ENCODE data around the gene MAGI2. TPM values are rescaled to one million over a fixed set of nuclear protein-coding genes. Genes with fewer than 3 reads are reported as not detected.
"Not testable (repeated sequence)": the region's sequence is repeated elsewhere in the genome, so short reads cannot be mapped to it uniquely, and the experiment has no call there.

MAGI2 gene
- polyA plus RNA-seq, 2 donors, result 0.67 to 0.79 TPM

DNA sequence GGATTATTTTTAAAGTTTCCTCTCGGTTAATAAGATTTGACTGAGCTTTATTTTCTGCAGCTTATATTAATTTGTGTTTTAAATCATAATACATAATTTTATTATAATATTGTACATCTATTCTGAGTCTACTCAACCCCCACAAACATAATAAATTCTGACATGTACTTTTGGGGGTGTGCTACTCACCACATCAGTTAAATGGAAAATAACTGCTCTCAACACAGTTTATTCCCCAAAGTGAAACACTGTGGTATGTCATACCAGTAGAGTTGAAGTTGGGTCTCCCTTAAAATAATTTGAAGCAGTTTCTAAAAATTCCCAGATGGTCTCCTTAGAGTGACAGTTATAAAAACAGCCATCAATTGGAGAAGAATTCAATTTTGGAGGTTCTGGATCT, 1191.7 kb downstream of the MAGI2 start:
- Histone ChIP-seq H3K36me3 (ENCODE audit: control insufficient read depth in 2 of 2, insufficient read depth in 2 of 2, low read length in 1 of 2) (no peaks in the 10 kb centered on the region), H3K4me1 (ENCODE audit: control insufficient read depth in 2 of 2, insufficient read depth in 2 of 2, low read length in 1 of 2) (no peaks in the 10 kb centered on the region), H3K27me3 (ENCODE audit: control insufficient read depth in 1 of 2, insufficient read depth in 2 of 2, low read length in 2 of 2) (no peaks in the 10 kb centered on the region), H3K27ac (ENCODE audit: low read depth in 2 of 2, low read length in 1 of 2) (no peak overlapping the region), H3K9me3 (ENCODE audit: control insufficient read depth in 2 of 2, insufficient read depth in 1 of 2, low read depth in 1 of 2, low read length in 1 of 2) (no peaks in the 10 kb centered on the region), H3K4me3 (ENCODE audit: low read depth in 1 of 2, low read length in 2 of 2) (no peak overlapping the region)
- 82 to 97% methylated on average over 1 of the region's 1 CpG for WGBS, 2 donors

GRCh38 chr7:78261302-78261701, 1192.2 kb downstream of the MAGI2 start:
- 83 to 84% methylated on average over 2 of the region's 2 CpGs for WGBS, 2 donors

DNA sequence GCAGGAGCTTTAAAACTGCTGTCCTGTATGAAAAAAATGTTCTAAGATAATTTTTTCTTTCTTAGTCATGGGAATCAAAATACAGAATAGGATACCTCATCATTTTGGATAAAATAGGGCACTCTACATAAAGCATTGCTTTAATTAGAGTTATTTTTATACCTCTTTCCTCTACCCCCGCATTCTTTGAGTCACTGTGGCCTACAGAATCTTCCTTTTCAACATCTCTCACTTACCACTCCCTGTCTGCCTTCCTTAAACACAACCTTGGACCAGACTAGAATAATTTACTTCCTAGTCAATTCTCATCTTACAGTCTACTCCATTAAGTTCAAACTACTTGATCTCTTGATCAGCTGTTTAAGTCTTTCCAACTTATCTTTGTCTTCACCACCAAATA, 1192.6 kb downstream of the MAGI2 start:
- Histone ChIP-seq H3K27ac (ENCODE audit: low read depth in 2 of 2, low read length in 1 of 2) (no peak overlapping the region), H3K4me3 (ENCODE audit: low read depth in 1 of 2, low read length in 2 of 2) (no peak overlapping the region), H3K4me1 (ENCODE audit: control insufficient read depth in 2 of 2, insufficient read depth in 2 of 2, low read length in 1 of 2) (no peaks in the 10 kb centered on the region), H3K9me3 (ENCODE audit: control insufficient read depth in 2 of 2, insufficient read depth in 1 of 2, low read depth in 1 of 2, low read length in 1 of 2) (no peaks in the 10 kb centered on the region), H3K36me3 (ENCODE audit: control insufficient read depth in 2 of 2, insufficient read depth in 2 of 2, low read length in 1 of 2) (no peaks in the 10 kb centered on the region), H3K27me3 (ENCODE audit: control insufficient read depth in 1 of 2, insufficient read depth in 2 of 2, low read length in 2 of 2) (no peaks in the 10 kb centered on the region)
- 84 to 86% methylated on average over 1 of the region's 1 CpG for WGBS, 2 donors

More at GRCh38 chr7:78261302-78261701, 1192.2 kb downstream of the MAGI2 start:
- Histone ChIP-seq H3K4me3 (ENCODE audit: low read depth in 1 of 2, low read length in 2 of 2) (no peak overlapping the region), H3K27ac (ENCODE audit: low read depth in 2 of 2, low read length in 1 of 2) (no peak overlapping the region), H3K9me3 (ENCODE audit: control insufficient read depth in 2 of 2, insufficient read depth in 1 of 2, low read depth in 1 of 2, low read length in 1 of 2) (no peaks in the 10 kb centered on the region), H3K27me3 (ENCODE audit: control insufficient read depth in 1 of 2, insufficient read depth in 2 of 2, low read length in 2 of 2) (no peaks in the 10 kb centered on the region), H3K36me3 (ENCODE audit: control insufficient read depth in 2 of 2, insufficient read depth in 2 of 2, low read length in 1 of 2) (no peaks in the 10 kb centered on the region), H3K4me1 (ENCODE audit: control insufficient read depth in 2 of 2, insufficient read depth in 2 of 2, low read length in 1 of 2) (no peaks in the 10 kb centered on the region)

- WGBS, 2 donors, result 73 to 82% methylated on average over 3 of the region's 3 CpGs
Observed at GRCh38 chr7:78254726-78255055, 1198.8 kb downstream of the MAGI2 start.

DNA sequence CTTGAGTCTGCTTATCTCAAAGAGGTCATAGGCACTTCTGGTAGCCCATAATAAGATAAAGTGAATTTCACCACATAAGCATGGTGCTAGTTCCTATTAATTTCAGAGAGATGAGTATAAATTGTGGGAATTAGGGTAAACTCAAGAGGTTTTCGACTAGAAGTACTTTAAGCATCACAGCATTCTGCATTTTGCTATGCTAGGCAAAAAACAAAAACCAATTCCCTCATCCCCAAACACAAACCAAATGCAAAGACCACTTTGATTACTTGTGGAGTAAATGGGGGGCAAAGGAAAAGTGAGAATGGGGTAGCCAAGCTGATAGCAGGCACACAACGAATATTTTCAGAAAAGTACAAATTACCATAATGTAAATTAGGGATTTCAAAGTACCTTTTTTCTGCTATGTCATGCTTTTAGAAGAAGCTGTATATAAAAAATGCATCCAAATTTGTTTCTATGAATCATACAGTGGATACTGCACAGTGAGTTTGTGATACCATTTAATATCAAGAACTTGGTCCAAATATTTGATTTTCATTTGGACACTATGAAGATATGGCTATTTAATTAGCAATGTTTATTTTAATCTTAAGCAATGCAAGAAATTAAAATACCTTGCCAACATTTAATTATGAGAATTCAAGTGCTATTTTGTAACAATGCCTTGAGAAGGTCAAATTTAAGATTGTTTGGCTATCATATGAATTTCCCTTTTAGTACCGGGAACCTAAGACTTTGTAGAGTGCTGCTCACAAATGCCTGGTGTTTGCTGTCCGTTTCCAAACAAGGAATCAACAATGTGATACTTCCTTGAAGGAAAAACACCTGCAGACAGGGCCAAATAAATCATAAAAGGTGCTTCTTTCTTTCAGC, 1199.4 kb downstream of the MAGI2 start:
- Histone ChIP-seq H3K36me3 (ENCODE audit: control insufficient read depth in 2 of 2, insufficient read depth in 2 of 2, low read length in 1 of 2) (no peaks in the 10 kb centered on the region), H3K27ac (ENCODE audit: low read depth in 2 of 2, low read length in 1 of 2) (no peak overlapping the region), H3K27me3 (ENCODE audit: control insufficient read depth in 1 of 2, insufficient read depth in 2 of 2, low read length in 2 of 2) (no peaks in the 10 kb centered on the region), H3K4me1 (ENCODE audit: control insufficient read depth in 2 of 2, insufficient read depth in 2 of 2, low read length in 1 of 2) (no peaks in the 10 kb centered on the region), H3K4me3 (ENCODE audit: low read depth in 1 of 2, low read length in 2 of 2) (no peak overlapping the region), H3K9me3 (ENCODE audit: control insufficient read depth in 2 of 2, insufficient read depth in 1 of 2, low read depth in 1 of 2, low read length in 1 of 2) (no peaks in the 10 kb centered on the region)
- 71% methylated on average over 4 of the region's 4 CpGs for WGBS, 2 donors

More at GRCh38 chr7:78254726-78255055, 1198.8 kb downstream of the MAGI2 start:
- no peaks in the 10 kb centered on the region for H3K27me3 ChIP-seq (ENCODE audit: control insufficient read depth in 1 of 2, insufficient read depth in 2 of 2, low read length in 2 of 2)
- H3K9me3 ChIP-seq (ENCODE audit: control insufficient read depth in 2 of 2, insufficient read depth in 1 of 2, low read depth in 1 of 2, low read length in 1 of 2), result no peaks in the 10 kb centered on the region
- no peaks in the 10 kb centered on the region for H3K4me1 ChIP-seq (ENCODE audit: control insufficient read depth in 2 of 2, insufficient read depth in 2 of 2, low read length in 1 of 2)
- no peaks in the 10 kb centered on the region for H3K36me3 ChIP-seq (ENCODE audit: control insufficient read depth in 2 of 2, insufficient read depth in 2 of 2, low read length in 1 of 2)
- no peak overlapping the region for H3K27ac ChIP-seq (ENCODE audit: low read depth in 2 of 2, low read length in 1 of 2)
- H3K4me3 ChIP-seq (ENCODE audit: low read depth in 1 of 2, low read length in 2 of 2), result no peak overlapping the region

GRCh38 chr7:78248867-78249266, 1204.6 kb downstream of the MAGI2 start:
- Histone ChIP-seq H3K9me3 (ENCODE audit: control insufficient read depth in 2 of 2, insufficient read depth in 1 of 2, low read depth in 1 of 2, low read length in 1 of 2) (peaks cover 0 to 4% of the 10 kb centered on the region in 2 donors), H3K4me3 (ENCODE audit: low read depth in 1 of 2, low read length in 2 of 2) (no peak overlapping the region), H3K27me3 (ENCODE audit: control insufficient read depth in 1 of 2, insufficient read depth in 2 of 2, low read length in 2 of 2) (no peaks in the 10 kb centered on the region), H3K36me3 (ENCODE audit: control insufficient read depth in 2 of 2, insufficient read depth in 2 of 2, low read length in 1 of 2) (no peaks in the 10 kb centered on the region), H3K4me1 (ENCODE audit: control insufficient read depth in 2 of 2, insufficient read depth in 2 of 2, low read length in 1 of 2) (no peaks in the 10 kb centered on the region), H3K27ac (ENCODE audit: low read depth in 2 of 2, low read length in 1 of 2) (no peak overlapping the region)
- 95 to 96% methylated on average over 4 of the region's 4 CpGs for WGBS, 2 donors

GRCh38 chr7:78247910-78248689, 1205.4 kb downstream of the MAGI2 start:
- H3K4me3 ChIP-seq (ENCODE audit: low read depth in 1 of 2, low read length in 2 of 2), result no peak overlapping the region
- H3K9me3 ChIP-seq (ENCODE audit: control insufficient read depth in 2 of 2, insufficient read depth in 1 of 2, low read depth in 1 of 2, low read length in 1 of 2), result peaks cover 0 to 4% of the 10 kb centered on the region in 2 donors
- H3K4me1 ChIP-seq (ENCODE audit: control insufficient read depth in 2 of 2, insufficient read depth in 2 of 2, low read length in 1 of 2), result no peaks in the 10 kb centered on the region

GRCh38 chr7:78240179-78240578, 1213.3 kb downstream of the MAGI2 start:
- H3K9me3 ChIP-seq (ENCODE audit: control insufficient read depth in 2 of 2, insufficient read depth in 1 of 2, low read depth in 1 of 2, low read length in 1 of 2); H3K4me1 ChIP-seq (ENCODE audit: control insufficient read depth in 2 of 2, insufficient read depth in 2 of 2, low read length in 1 of 2); H3K4me3 ChIP-seq (ENCODE audit: low read depth in 1 of 2, low read length in 2 of 2); H3K36me3 ChIP-seq (ENCODE audit: control insufficient read depth in 2 of 2, insufficient read depth in 2 of 2, low read length in 1 of 2); H3K27ac ChIP-seq (ENCODE audit: low read depth in 2 of 2, low read length in 1 of 2); H3K27me3 ChIP-seq (ENCODE audit: control insufficient read depth in 1 of 2, insufficient read depth in 2 of 2, low read length in 2 of 2): not testable (repeated sequence)
- 92 to 100% methylated on average over 1 of the region's 1 CpG for WGBS, 2 donors

More at GRCh38 chr7:78247910-78248689, 1205.4 kb downstream of the MAGI2 start:
- Histone ChIP-seq H3K27me3 (ENCODE audit: control insufficient read depth in 1 of 2, insufficient read depth in 2 of 2, low read length in 2 of 2) (no peaks in the 10 kb centered on the region), H3K36me3 (ENCODE audit: control insufficient read depth in 2 of 2, insufficient read depth in 2 of 2, low read length in 1 of 2) (no peaks in the 10 kb centered on the region), H3K27ac (ENCODE audit: low read depth in 2 of 2, low read length in 1 of 2) (no peak overlapping the region)

- Histone ChIP-seq H3K27me3 (ENCODE audit: control insufficient read depth in 1 of 2, insufficient read depth in 2 of 2, low read length in 2 of 2) (no peaks in the 10 kb centered on the region), H3K4me3 (ENCODE audit: low read depth in 1 of 2, low read length in 2 of 2) (no peak overlapping the region), H3K36me3 (ENCODE audit: control insufficient read depth in 2 of 2, insufficient read depth in 2 of 2, low read length in 1 of 2) (no peaks in the 10 kb centered on the region), H3K27ac (ENCODE audit: low read depth in 2 of 2, low read length in 1 of 2) (no peak overlapping the region), H3K4me1 (ENCODE audit: control insufficient read depth in 2 of 2, insufficient read depth in 2 of 2, low read length in 1 of 2) (no peaks in the 10 kb centered on the region), H3K9me3 (ENCODE audit: control insufficient read depth in 2 of 2, insufficient read depth in 1 of 2, low read depth in 1 of 2, low read length in 1 of 2) (no peaks in the 10 kb centered on the region)
- WGBS, 2 donors, result 69 to 82% methylated on average over 3 of the region's 3 CpGs
Observed at GRCh38 chr7:78234634-78235033, 1218.8 kb downstream of the MAGI2 start.
